Omental fat pad (tissue), 4 donors: ENCODE results near the gene ST6GALNAC6. TPM values are rescaled to one million over a fixed set of nuclear protein-coding genes. Genes with fewer than 3 reads are reported as not detected.

Experiments used
- ATAC-seq: fragments of 150-250 bp; one replicate; pipeline ENCODE4 v1.9.1; 2016; ENCODE audit warnings: mild to moderate bottlenecking, moderate library complexity; ENCODE audit not compliant: low FRiP score
- DNase-seq: peaks from one replicate; pipeline ENCODE4 v3.0.0-alpha.2; 2019; ENCODE audit warnings: low spot score
- total RNA-seq, 4 donors: library from RNA; depleted of rRNA; stranded (reverse); fragments of >200 nt; gene quantifications; one replicate each; pipeline ENCODE4 v1.1.0, GENCODE V29; 2016
- TF ChIP-seq, protein P1 (sequence below), 3 donors: fragments of 450-650 bp; IDR thresholded peaks; one replicate each; pipeline ENCODE4 v1.5.1; 2016 to 2017; ENCODE audit warnings: antibody characterized with exemption in 3 of 3, mild to moderate bottlenecking in 3 of 3, moderate library complexity in 2 of 3

ST6GALNAC6 gene
- total RNA-seq, 4 donors from 2014 or later: 138 to 213 (median 155) TPM

DNA sequence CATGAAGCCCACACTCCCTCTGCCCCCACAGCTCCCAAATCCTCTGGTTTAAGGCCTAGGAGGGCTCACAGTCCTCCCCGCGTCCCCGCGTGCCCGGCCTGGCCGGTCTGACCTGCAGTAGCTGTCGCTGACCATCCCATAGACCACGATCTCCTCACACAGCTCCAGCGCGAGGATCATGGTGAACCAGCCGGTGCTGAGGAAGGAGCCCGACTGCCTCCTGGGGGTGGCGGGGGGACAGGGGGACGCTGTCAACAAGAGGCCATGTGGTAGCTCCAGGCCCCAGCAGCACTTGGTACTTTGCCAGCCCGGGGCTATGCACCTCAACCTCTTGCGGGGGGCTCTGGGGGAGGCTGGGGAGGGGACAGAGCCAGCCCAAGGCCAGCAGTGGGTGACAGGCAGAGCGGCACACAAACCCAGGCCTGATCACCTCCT, 10.5 kb upstream of the ST6GALNAC6 start:
- TF ChIP-seq, protein P1, sequence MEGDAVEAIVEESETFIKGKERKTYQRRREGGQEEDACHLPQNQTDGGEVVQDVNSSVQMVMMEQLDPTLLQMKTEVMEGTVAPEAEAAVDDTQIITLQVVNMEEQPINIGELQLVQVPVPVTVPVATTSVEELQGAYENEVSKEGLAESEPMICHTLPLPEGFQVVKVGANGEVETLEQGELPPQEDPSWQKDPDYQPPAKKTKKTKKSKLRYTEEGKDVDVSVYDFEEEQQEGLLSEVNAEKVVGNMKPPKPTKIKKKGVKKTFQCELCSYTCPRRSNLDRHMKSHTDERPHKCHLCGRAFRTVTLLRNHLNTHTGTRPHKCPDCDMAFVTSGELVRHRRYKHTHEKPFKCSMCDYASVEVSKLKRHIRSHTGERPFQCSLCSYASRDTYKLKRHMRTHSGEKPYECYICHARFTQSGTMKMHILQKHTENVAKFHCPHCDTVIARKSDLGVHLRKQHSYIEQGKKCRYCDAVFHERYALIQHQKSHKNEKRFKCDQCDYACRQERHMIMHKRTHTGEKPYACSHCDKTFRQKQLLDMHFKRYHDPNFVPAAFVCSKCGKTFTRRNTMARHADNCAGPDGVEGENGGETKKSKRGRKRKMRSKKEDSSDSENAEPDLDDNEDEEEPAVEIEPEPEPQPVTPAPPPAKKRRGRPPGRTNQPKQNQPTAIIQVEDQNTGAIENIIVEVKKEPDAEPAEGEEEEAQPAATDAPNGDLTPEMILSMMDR (IDR thresholded peaks at IDR 0.05): no peak
- no peak for ATAC-seq

GRCh38 chr9:127908660-127908926, 9.2 kb upstream of the ST6GALNAC6 start:
- TF ChIP-seq, protein P1 (IDR thresholded peaks at IDR 0.05): no peak
- DNase-seq (no peak), ATAC-seq (no peak)

More for the DNA sequence above, 10.5 kb upstream of the ST6GALNAC6 start:
- no peak for DNase-seq

- ATAC-seq (no peak), DNase-seq (no peak)
- TF ChIP-seq, protein P1 (IDR thresholded peaks at IDR 0.05): no peak
These were observed 8.7 kb upstream of the ST6GALNAC6 start for GRCh38 chr9:127907867-127908659.

DNA sequence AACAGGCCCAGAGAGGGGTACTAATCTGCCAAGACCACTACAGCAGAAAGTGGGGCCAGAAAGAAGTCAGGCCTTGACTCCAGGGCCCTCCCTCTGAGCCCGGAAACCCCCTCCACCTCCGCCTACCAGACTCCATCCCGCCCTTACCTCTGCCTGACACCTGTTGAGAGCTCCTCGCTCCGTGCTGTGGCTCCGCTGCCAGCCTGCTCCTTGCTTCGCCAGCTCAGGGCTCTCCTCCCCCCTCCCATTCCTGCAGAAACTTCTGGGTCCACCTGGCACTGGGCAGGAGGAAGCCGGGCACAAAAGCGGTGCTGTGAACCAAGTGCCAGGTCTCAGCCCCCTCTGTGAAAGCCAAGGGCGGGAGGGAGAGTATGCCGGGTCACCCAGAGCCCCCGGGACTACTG, 6.4 kb upstream of the ST6GALNAC6 start:
- ATAC-seq: no peak
- DNase-seq: no peak
- TF ChIP-seq, protein P1 (IDR thresholded peaks at IDR 0.05): no peak

DNA sequence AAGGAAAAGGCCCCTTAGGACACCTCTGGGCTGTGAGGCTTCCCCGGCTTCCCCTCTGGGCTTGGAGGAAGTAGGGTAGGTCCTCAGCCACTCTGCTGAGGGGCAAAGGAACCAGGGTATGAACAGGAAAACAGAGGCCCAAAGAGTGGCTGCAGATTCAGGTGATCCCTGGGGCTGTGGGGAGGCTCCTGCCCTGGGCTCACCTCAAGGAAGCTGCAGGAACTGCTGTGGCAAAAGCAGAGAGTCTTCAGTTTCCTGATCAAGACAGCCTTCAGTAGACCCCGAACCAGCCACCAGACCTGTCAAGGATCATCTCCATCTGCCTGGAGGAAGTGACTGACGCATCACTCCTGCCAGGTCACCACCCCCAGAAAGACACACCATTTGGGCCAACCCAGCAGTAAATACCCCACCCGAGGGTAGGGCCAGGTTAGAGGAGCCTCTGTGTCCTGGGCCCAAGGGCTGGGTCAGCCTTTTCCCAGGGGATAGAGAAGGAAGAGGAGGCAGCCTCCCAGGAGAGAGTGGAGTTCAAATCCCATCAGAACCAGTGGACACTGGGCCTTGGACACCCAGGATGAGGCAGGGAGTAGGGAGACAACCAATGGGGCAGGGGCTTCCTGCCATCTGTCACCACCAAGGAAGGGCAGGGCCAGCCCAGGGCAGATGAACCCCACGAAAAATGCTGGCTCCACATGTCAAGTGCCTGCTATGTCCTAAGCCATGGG, 5.8 kb upstream of the ST6GALNAC6 start:
- ATAC-seq: peak; percentile 6
- no peak for DNase-seq
- TF ChIP-seq, protein P1 (IDR thresholded peaks at IDR 0.05): no peak

DNA sequence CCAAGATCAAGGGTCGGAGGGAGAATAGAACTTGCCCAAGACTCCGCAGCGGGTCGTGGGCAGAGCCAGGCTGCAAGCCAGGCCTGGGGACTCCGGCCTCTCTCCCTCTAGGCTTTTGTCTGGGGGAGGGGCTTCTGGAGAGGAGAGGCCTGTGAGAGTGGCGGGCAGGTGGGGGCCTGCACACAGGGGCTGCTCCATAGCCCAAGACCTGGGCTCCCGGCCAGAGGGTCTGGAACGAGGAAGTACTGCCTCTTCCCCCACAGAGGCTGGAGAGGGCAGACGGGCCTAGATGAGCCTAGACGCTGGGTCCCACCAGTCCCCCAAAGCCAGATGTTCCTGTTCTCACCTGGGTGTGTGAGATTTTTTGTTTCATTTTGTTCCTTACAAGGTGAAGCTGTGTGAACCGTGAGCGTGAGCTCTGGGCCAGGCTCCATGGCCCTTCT, 5.2 kb upstream of the ST6GALNAC6 start:
- ATAC-seq (peak; percentile 22), DNase-seq (no peak)
- TF ChIP-seq, protein P1 (IDR thresholded peaks at IDR 0.05): no peak
